OCI-LY7 (cell line): ENCODE measurements around the gene TPM1. TPM values are rescaled to one million over a fixed set of nuclear protein-coding genes. Genes with fewer than 3 reads are reported as not detected.

Experiments
- BruUV-seq: library from RNA; stranded (reverse); fragments of 400-500 nt; replicated peaks from 2 replicates; lab custom pipeline; 2021; lab: Mats Ljungman, UMichigan
- CTCF ChIA-PET: fragments of 300-600 bp; sonication (Branson Sonifier 250); formaldehyde crosslinking; loops from one replicate; lab custom pipeline; 2022; ENCODE audit warnings: antibody characterized with exemption; ENCODE audit not compliant: unreplicated experiment; lab: Charles Lee
- POLR2A ChIA-PET: fragments of 300-600 bp; sonication (Branson Sonifier 250); formaldehyde crosslinking; loops from one replicate; lab custom pipeline; 2022; ENCODE audit warnings: antibody characterized with exemption; lab: Charles Lee
- DNase-seq: peaks from one replicate; pipeline ENCODE4 v3.0.0-alpha.2; 2015; ENCODE audit warnings: low spot score
- H2AFZ ChIP-seq: fragments of 200-600 bp; sonication (generic), shearing (Covaris generic); 2 replicates; pipeline ENCODE4 v1.6.1; 2014; ENCODE audit warnings: mild to moderate bottlenecking, antibody characterized with exemption, low read length, moderate library complexity
- H3K27ac ChIP-seq: fragments of 200-600 bp; sonication (generic); 2 replicates; pipeline ENCODE4 v1.5.1; 2014; ENCODE audit warnings: mixed run types, low read depth, mild to moderate bottlenecking, moderate library complexity, low read length, inconsistent platforms; ENCODE audit not compliant: poor library complexity, severe bottlenecking
- H3K36me3 ChIP-seq: fragments of 200-600 bp; sonication (generic); 2 replicates; pipeline ENCODE4 v1.6.1; 2014; ENCODE audit warnings: mild to moderate bottlenecking, antibody characterized with exemption, low read length, moderate library complexity, mixed read lengths; ENCODE audit not compliant: insufficient read depth
- H3K4me1 ChIP-seq: fragments of 200-600 bp; sonication (generic); 2 replicates; pipeline ENCODE4 v1.5.1; 2014; ENCODE audit warnings: mild to moderate bottlenecking, low read length; ENCODE audit not compliant: insufficient read depth, poor library complexity, severe bottlenecking
- H3K4me2 ChIP-seq: fragments of 200-600 bp; sonication (generic); 2 replicates; pipeline ENCODE4 v1.6.1; 2014; ENCODE audit warnings: mild to moderate bottlenecking, low read length
- H3K4me3 ChIP-seq: fragments of 200-600 bp; sonication (generic); 2 replicates; pipeline ENCODE4 v1.5.1; 2014; ENCODE audit warnings: mild to moderate bottlenecking, low read depth, low read length; ENCODE audit not compliant: poor library complexity, severe bottlenecking
- H3K79me2 ChIP-seq: fragments of 200-600 bp; sonication (generic); 2 replicates; pipeline ENCODE4 v1.6.1; 2016; ENCODE audit warnings: low read depth, mild to moderate bottlenecking, low read length, moderate library complexity, mixed read lengths; ENCODE audit not compliant: insufficient read depth
- H3K9me2 ChIP-seq: fragments of 200-600 bp; sonication (generic); 2 replicates; pipeline ENCODE4 v1.6.1; 2016; ENCODE audit warnings: mild to moderate bottlenecking, low read length, mixed read lengths; ENCODE audit not compliant: insufficient read depth
- H3K9me3 ChIP-seq: fragments of 200-600 bp; sonication (generic); 2 replicates; pipeline ENCODE4 v1.6.1; 2014; ENCODE audit warnings: mild to moderate bottlenecking, mixed run types, low read length, mixed read lengths
- H4K20me1 ChIP-seq: fragments of 200-600 bp; sonication (generic); 2 replicates; pipeline ENCODE4 v1.6.1; 2014; ENCODE audit warnings: mild to moderate bottlenecking, antibody characterized with exemption, low read length, moderate library complexity, mixed read lengths; ENCODE audit not compliant: insufficient read depth
- EZH2phosphoT487 ChIP-seq: fragments of 200-600 bp; sonication (generic); IDR thresholded peaks from 2 replicates; pipeline ENCODE4 v1.6.1; 2018; ENCODE audit warnings: low read depth, borderline replicate concordance, mild to moderate bottlenecking, mixed run types, antibody characterized with exemption, low read length, moderate library complexity, mixed read lengths
- intact Hi-C: fragments of 100-400 bp; cut with micrococcal nuclease; formaldehyde crosslinking; loops from one replicate; pipeline ENCODE4 v1.10.0; 2022; ENCODE audit not compliant: unreplicated experiment
- total RNA-seq, 2 experiments: library from RNA; depleted of rRNA in 1 of 2; stranded (reverse); fragments of >200 nt in 1 of 2; shearing (Covaris generic) in 1 of 2; gene quantifications; 2 replicates each; pipeline ENCODE4 v1.2.3, GENCODE V29; 2014 to 2022
- TF ChIP-seq, protein P1 (sequence below): fragments of 200-600 bp; sonication (generic); conservative IDR thresholded peaks from 2 replicates; pipeline ENCODE4 v1.5.1; 2014; ENCODE audit warnings: mild to moderate bottlenecking, antibody characterized with exemption, low read length, moderate library complexity, mixed read lengths

Gene TPM1
- total RNA-seq, 2 experiments from 2014 or later, result 19.3 to 19.9 TPM

DNA sequence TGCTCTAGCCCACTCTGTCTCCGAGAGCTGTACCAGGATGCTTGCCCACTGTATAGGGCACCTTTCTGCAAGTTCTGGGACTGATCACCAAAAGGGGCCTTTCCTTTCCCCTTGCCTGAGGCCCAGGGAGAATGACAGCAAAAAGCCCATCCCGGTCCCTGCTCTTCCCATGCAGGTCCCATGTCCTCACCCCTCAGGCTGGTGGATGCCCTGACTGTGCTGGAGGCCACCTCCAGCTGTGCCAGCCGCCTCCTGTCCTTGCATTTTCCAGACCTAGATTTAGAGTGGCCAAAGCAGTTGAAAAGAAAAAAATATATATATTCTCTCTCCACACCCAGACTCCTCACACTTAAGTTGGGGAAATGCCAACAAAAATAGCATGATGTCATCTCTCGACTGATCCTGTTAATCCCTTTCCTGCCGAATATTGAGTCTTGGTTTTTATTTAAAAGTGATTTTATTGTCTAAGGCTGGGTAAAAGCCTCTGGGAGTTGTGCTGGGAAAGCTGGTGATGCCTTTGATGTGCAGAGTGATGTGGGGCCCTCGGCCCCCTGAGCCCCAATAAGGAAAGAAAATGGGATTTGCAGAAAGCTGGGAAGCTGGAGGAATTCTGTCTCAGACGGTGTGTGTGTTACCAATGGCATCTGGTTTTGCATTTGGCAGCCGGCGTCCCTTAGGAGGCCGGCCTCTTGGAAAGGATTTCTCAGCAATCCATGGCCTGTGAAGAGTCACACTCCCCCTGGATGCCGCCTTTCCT is 29.3 kb upstream of the TPM1 start:
- H3K9me3 ChIP-seq, result no peaks in the 10 kb centered on the region
- TF ChIP-seq EZH2phosphoT487, result no peak
- TF ChIP-seq, protein P1, sequence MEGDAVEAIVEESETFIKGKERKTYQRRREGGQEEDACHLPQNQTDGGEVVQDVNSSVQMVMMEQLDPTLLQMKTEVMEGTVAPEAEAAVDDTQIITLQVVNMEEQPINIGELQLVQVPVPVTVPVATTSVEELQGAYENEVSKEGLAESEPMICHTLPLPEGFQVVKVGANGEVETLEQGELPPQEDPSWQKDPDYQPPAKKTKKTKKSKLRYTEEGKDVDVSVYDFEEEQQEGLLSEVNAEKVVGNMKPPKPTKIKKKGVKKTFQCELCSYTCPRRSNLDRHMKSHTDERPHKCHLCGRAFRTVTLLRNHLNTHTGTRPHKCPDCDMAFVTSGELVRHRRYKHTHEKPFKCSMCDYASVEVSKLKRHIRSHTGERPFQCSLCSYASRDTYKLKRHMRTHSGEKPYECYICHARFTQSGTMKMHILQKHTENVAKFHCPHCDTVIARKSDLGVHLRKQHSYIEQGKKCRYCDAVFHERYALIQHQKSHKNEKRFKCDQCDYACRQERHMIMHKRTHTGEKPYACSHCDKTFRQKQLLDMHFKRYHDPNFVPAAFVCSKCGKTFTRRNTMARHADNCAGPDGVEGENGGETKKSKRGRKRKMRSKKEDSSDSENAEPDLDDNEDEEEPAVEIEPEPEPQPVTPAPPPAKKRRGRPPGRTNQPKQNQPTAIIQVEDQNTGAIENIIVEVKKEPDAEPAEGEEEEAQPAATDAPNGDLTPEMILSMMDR, result no peak
- H3K4me1 ChIP-seq, result no peaks in the 10 kb centered on the region
- intact Hi-C loops, result no loop called here
- H3K27ac ChIP-seq, result no peak overlapping the region
- no peaks in the 10 kb centered on the region for H3K9me2 ChIP-seq
- H3K79me2 ChIP-seq, result no peaks in the 10 kb centered on the region
- H2AFZ ChIP-seq, result no peak overlapping the region
- H3K36me3 ChIP-seq, result no peaks in the 10 kb centered on the region
- CTCF ChIA-PET, result no interaction called here
- POLR2A ChIA-PET, result interaction anchor here (0.6 kb wide), 1 partner anchor 625 kb away, joined by 3 read pairs; no protein-coding TSS in a partner anchor
- DNase-seq, result no peak
- H4K20me1 ChIP-seq, result no peaks in the 10 kb centered on the region
- no peak overlapping the region for H3K4me2 ChIP-seq
- no TSS peak for BruUV-seq
- no peak overlapping the region for H3K4me3 ChIP-seq

DNA sequence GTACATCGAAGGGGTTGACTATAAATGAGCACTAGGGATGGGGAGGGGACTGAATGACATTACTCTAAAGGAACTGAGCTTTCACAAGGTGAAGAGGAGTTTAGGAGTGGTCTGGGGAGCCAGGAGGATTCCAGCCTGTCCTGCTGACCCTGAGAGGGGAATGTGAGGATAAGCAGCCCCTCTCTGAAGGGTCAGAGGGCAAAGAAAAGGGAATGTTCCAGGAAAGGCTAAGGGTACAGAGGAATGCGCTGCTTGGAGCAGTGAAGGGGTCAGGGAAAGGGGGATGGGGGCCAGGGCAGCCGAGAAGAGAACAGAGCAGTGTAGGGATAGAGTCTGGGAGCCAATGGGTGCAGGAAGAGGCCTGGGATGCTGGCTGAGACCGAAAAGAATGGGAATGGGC is 28.0 kb upstream of the TPM1 start:
- DNase-seq, result no peak
- Histone ChIP-seq H3K9me3 (no peaks in the 10 kb centered on the region), H2AFZ (no peak overlapping the region), H3K4me2 (no peak overlapping the region), H3K27ac (no peak overlapping the region), H3K4me1 (no peaks in the 10 kb centered on the region), H4K20me1 (no peaks in the 10 kb centered on the region), H3K9me2 (no peaks in the 10 kb centered on the region), H3K4me3 (no peak overlapping the region), H3K79me2 (no peaks in the 10 kb centered on the region), H3K36me3 (no peaks in the 10 kb centered on the region)
- intact Hi-C loops, result no loop called here
- ChIA-PET CTCF (no interaction called here), POLR2A (no interaction called here)
- TF ChIP-seq EZH2phosphoT487, result no peak
- TF ChIP-seq, protein P1, result no peak
- no TSS peak for BruUV-seq

DNA sequence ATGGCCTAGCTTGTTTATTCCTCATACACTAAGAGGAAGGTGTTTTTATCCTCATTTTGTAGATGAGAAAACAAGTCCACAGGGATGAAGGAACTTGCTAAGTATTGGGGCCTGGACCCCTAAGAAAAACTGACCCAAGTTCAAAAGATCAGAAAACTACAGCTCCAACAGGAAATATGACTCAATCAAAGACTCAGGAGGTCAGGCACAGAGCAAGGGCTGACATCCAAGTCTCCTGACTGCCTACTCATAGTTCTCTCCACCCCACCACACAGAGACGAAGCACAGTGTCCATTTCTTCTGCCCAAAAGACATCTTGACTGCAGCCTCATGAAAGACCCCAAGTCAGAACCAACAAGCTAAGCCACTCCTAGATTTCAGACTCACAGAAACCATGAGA is 26.9 kb upstream of the TPM1 start:
- no peaks in the 10 kb centered on the region for H4K20me1 ChIP-seq
- H3K4me2 ChIP-seq, result no peak overlapping the region
- DNase-seq, result no peak
- H3K27ac ChIP-seq, result no peak overlapping the region
- no peaks in the 10 kb centered on the region for H3K36me3 ChIP-seq
- intact Hi-C loops, result no loop called here
- BruUV-seq, result no TSS peak
- no peaks in the 10 kb centered on the region for H3K4me1 ChIP-seq
- POLR2A ChIA-PET, result no interaction called here
- TF ChIP-seq, protein P1, result no peak
- TF ChIP-seq EZH2phosphoT487, result no peak
- CTCF ChIA-PET, result no interaction called here
- no peaks in the 10 kb centered on the region for H3K79me2 ChIP-seq
- H3K4me3 ChIP-seq, result no peak overlapping the region
- H3K9me3 ChIP-seq, result no peaks in the 10 kb centered on the region
- no peak overlapping the region for H2AFZ ChIP-seq
- no peaks in the 10 kb centered on the region for H3K9me2 ChIP-seq
